Measurements from ENCODE around the gene CAMK2A.

DNA sequence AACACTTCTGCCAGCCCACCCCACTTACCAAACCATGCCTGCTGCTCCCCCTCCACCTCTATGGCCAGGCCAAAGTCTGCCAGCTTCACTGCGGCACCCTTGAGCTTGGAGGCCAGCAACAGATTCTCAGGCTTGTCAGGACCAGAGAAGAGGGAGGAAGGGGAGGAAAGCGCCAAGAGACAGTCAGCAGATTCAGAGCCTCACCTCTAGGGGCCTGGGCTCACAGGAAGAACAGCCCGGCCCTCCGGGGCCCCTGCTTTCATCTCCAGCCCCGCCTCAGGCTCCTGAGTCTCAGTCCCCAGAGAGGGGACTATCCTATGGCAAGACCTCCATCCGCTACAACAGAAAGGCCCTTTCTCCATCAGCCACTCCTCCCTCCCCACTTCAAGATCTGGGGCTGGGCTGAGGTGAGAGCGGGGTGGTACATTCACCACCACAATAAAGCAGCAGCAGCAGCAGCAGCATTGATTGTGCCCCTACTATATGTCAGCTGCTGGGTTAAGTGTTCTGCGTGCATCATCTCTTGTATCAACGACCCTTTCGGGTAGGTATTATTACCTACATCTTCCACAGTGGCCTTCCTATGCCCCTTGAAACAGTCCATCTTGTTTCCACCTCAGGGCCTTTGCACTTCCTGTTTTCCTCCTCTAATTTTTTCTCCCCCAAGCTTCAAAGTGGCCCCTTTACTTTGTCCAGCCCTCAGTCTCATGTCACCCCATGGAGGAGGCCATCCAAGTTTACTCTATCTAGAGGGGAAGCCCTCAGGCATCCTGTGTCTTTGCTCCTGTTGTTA, 36.0 kb downstream of the CAMK2A start:
- TF ChIP-seq, protein P1, sequence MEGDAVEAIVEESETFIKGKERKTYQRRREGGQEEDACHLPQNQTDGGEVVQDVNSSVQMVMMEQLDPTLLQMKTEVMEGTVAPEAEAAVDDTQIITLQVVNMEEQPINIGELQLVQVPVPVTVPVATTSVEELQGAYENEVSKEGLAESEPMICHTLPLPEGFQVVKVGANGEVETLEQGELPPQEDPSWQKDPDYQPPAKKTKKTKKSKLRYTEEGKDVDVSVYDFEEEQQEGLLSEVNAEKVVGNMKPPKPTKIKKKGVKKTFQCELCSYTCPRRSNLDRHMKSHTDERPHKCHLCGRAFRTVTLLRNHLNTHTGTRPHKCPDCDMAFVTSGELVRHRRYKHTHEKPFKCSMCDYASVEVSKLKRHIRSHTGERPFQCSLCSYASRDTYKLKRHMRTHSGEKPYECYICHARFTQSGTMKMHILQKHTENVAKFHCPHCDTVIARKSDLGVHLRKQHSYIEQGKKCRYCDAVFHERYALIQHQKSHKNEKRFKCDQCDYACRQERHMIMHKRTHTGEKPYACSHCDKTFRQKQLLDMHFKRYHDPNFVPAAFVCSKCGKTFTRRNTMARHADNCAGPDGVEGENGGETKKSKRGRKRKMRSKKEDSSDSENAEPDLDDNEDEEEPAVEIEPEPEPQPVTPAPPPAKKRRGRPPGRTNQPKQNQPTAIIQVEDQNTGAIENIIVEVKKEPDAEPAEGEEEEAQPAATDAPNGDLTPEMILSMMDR (IDR thresholded peaks at IDR 0.05): no peak
- no peak for TF ChIP-seq POLR2A (IDR thresholded peaks at IDR 0.05)
- TF ChIP-seq EP300 (IDR thresholded peaks at IDR 0.05): no peak

All from tibial nerve (tissue), 4 donors.